K562 (cell line): ENCODE measurements around the gene GNAQ. TPM values are rescaled to one million over a fixed set of nuclear protein-coding genes. Genes with fewer than 3 reads are reported as not detected.

Experiments
- ATAC-seq: fragments of 200-7000 bp; cut with Tn5 transposase; 3 replicates; pipeline ENCODE4 v1.9.1; 2020; ENCODE audit warnings: moderate library complexity
- BruUV-seq: library from RNA; stranded (reverse); fragments of 400-500 nt; replicated peaks from 2 replicates; lab custom pipeline; 2021; lab: Mats Ljungman, UMichigan
- CTCF ChIA-PET: fragments of 300-600 bp; formaldehyde crosslinking; extraction: SDS; loops from one replicate; lab custom pipeline; 2021; ENCODE audit warnings: low intra/inter-chr PET ratio; lab: Yijun Ruan, JAX
- POLR2A ChIA-PET: fragments of 300-600, 350-650 bp; sonication (Branson Sonifier 250); formaldehyde crosslinking; extraction: SDS; loops from one replicate; lab custom pipeline; 2021; ENCODE audit warnings: antibody characterized with exemption, inconsistent platforms; lab: Yijun Ruan, JAX
- DNase-seq, 4 experiments: peaks; one replicate each; pipeline versions ENCODE4 v3.0.0 to v3.0.0-alpha.2; 2011 to 2018; ENCODE audit warnings: low spot score in 3 of 4, mixed read lengths in 3 of 4; ENCODE audit errors: extremely low read depth in 1 of 4
- FAIRE-seq: peaks from 2 replicates; lab custom pipeline; 2011; peaks lifted over from hg19 to GRCh38; lab: Jason Lieb, UNC
- H2AFZ ChIP-seq: 2 replicates; pipeline ENCODE4 v1.6.0; 2011; ENCODE audit warnings: low read depth, low read length, control low read depth, inconsistent platforms
- H3K27ac ChIP-seq: fragments of 200-600 bp; 3 replicates; pipeline ENCODE4 v1.8.0; 2011; ENCODE audit warnings: low read depth, mild to moderate bottlenecking, control low read depth, inconsistent platforms, low read length, moderate library complexity, mixed read lengths; ENCODE audit errors: extremely low read depth
- H3K27me3 ChIP-seq, 2 experiments: fragments of 300-600 bp in 1 of 2; 2 replicates in 1 of 2; 3 replicates in 1 of 2; pipeline versions ENCODE4 v1.6.0 to v1.8.0; 2011; ENCODE audit warnings: inconsistent platforms in 2 of 2, low read length in 2 of 2, mild to moderate bottlenecking in 1 of 2, mixed read lengths in 1 of 2, moderate library complexity in 1 of 2; ENCODE audit not compliant: control insufficient read depth in 2 of 2, insufficient read depth in 2 of 2
- H3K36me3 ChIP-seq: fragments of 300-600 bp; 3 replicates; pipeline ENCODE4 v1.8.0; 2011; ENCODE audit warnings: mild to moderate bottlenecking, low read length, inconsistent platforms; ENCODE audit not compliant: control insufficient read depth, insufficient read depth
- H3K4me1 ChIP-seq, 2 experiments: fragments of 200-600 bp in 1 of 2; replicated peaks in 1 of 2; 2 replicates in 1 of 2; 3 replicates in 1 of 2; pipeline versions ENCODE4 v1.5.1 to v1.8.0; 2011; ENCODE audit warnings: inconsistent platforms in 2 of 2, low read length in 2 of 2, mild to moderate bottlenecking in 1 of 2, mixed read lengths in 1 of 2, moderate library complexity in 1 of 2; ENCODE audit not compliant: control insufficient read depth in 2 of 2, insufficient read depth in 2 of 2
- H3K4me2 ChIP-seq: 2 replicates; pipeline ENCODE4 v1.6.1; 2011; ENCODE audit warnings: low read length, control low read depth, inconsistent platforms, mixed read lengths; ENCODE audit not compliant: insufficient read depth
- H3K4me3 ChIP-seq: fragments of 200-600 bp; sonication (generic), shearing (Covaris generic); 2 replicates; pipeline ENCODE4 v1.5.1; 2016; ENCODE audit warnings: control low read depth, inconsistent platforms
- H3K79me2 ChIP-seq: fragments of 200-600 bp; 3 replicates; pipeline ENCODE4 v1.8.0; 2011; ENCODE audit warnings: low read length, inconsistent platforms; ENCODE audit not compliant: control insufficient read depth, insufficient read depth
- H3K9ac ChIP-seq, 2 experiments: 2 replicates each; pipeline versions ENCODE4 v1.6.0 to v1.6.1; 2011; ENCODE audit warnings: low read depth in 2 of 2, low read length in 2 of 2, control low read depth in 1 of 2, inconsistent platforms in 1 of 2, mild to moderate bottlenecking in 1 of 2, mixed read lengths in 1 of 2; ENCODE audit not compliant: insufficient read depth in 1 of 2
- H3K9me1 ChIP-seq: one replicate; pipeline ENCODE4 v1.6.0; 2011; ENCODE audit warnings: inconsistent platforms, mild to moderate bottlenecking, low read length, moderate library complexity; ENCODE audit not compliant: control insufficient read depth, insufficient read depth
- H3K9me3 ChIP-seq: replicated peaks from 2 replicates; pipeline ENCODE4 v1.5.1; 2011; ENCODE audit warnings: low read depth, low read length, inconsistent platforms; ENCODE audit not compliant: control insufficient read depth, insufficient read depth
- H4K20me1 ChIP-seq: replicated peaks from 2 replicates; pipeline ENCODE4 v1.6.1; 2011; ENCODE audit warnings: low read length, inconsistent platforms, mixed read lengths; ENCODE audit not compliant: control insufficient read depth, insufficient read depth
- CTBP1 ChIP-seq: fragments of 450-650 bp; IDR thresholded peaks from 2 replicates; pipeline ENCODE4 v1.6.1; 2016; ENCODE audit warnings: borderline replicate concordance
- FOS ChIP-seq: IDR thresholded peaks from 3 replicates; pipeline ENCODE4 v1.6.1; 2011; ENCODE audit not compliant: insufficient read length; ENCODE audit errors: extremely low read depth
- HDGF ChIP-seq: fragments of 450-650 bp; IDR thresholded peaks from 2 replicates; pipeline ENCODE4 v1.6.1; 2016
- MBD2 ChIP-seq: sonication (generic); IDR thresholded peaks from 2 replicates; pipeline ENCODE4 v1.6.1; 2016; ENCODE audit warnings: low read depth, borderline replicate concordance
- U2AF2 ChIP-seq: fragments of 200-400 bp; formaldehyde crosslinking; optimal IDR thresholded peaks from 2 replicates; pipeline ENCODE3; 2017; ENCODE audit warnings: low read depth, mild to moderate bottlenecking, low read length
- XRCC5 ChIP-seq: fragments of 200-400 bp; formaldehyde crosslinking; IDR thresholded peaks from 2 replicates; pipeline ENCODE4 v1.6.1; 2017; ENCODE audit warnings: low read depth, mild to moderate bottlenecking, low read length
- YY1 ChIP-seq, 3 experiments: IDR thresholded peaks; 2 replicates each; pipeline ENCODE4 v1.6.1; 2011; ENCODE audit warnings: low read length in 2 of 3, mild to moderate bottlenecking in 2 of 3, moderate library complexity in 2 of 3, borderline replicate concordance in 1 of 3, control low read depth in 1 of 3, low read depth in 1 of 3; ENCODE audit not compliant: insufficient read depth in 3 of 3, insufficient replicate concordance in 2 of 3, control insufficient read depth in 1 of 3, insufficient read length in 1 of 3; ENCODE audit errors: extremely low read depth in 1 of 3
- ZC3H11A ChIP-seq: IDR thresholded peaks from 2 replicates; pipeline ENCODE4 v1.6.1; 2012; ENCODE audit warnings: low read depth, low read length, improper control_type of control experiment
- ZFP36 ChIP-seq: fragments of 150-350 bp; IDR thresholded peaks from 2 replicates; pipeline ENCODE4 v1.6.1; 2018; ENCODE audit warnings: low read length, low read depth; ENCODE audit not compliant: partially characterized antibody
- ZNF224 ChIP-seq: sonication (generic); formaldehyde crosslinking; IDR thresholded peaks from 2 replicates; pipeline ENCODE4 v1.8.0; 2022; ENCODE audit warnings: mild to moderate bottlenecking, missing genetic modification reagents
- WGBS: fragments of 100-300 bp; shearing (Covaris generic); methylation state at CpG from one replicate; pipeline ENCODE4 v1.1.6; 2016; ENCODE audit warnings: low coverage, mixed read lengths; ENCODE audit not compliant: insufficient coverage; ENCODE audit errors: missing lambda C conversion rate; 5-methylcytosine and 5-hydroxymethylcytosine counted together
- in situ Hi-C: fragments of 300-500 bp; cut with MboI; formaldehyde crosslinking; loops from 4 replicates; pipeline ENCODE4 v1.15.0; 2018; ENCODE audit warnings: inconsistent platforms, mixed read lengths
- intact Hi-C: fragments of 100-400 bp; cut with micrococcal nuclease; formaldehyde crosslinking; loops from 2 replicates; pipeline ENCODE4 v1.14.2; 2022
- polyA plus RNA-seq, 8 experiments: library from polyadenylated mRNA; depleted of rRNA in 4 of 8; stranded (reverse) in 5 of 8; unstranded in 3 of 8; fragments of >200 nt; fragmentation: Nextera tagmentation in 2 of 8; fragmentation: Illumina TruSeq in 1 of 8; extraction: Ambion mirVana in 2 of 8; extraction: Trizol in 1 of 8; gene quantifications; 2 replicates each; pipeline versions ENCODE4 v1.2.1 to v1.2.3, GENCODE V29; 2011 to 2014; ENCODE audit warnings: inconsistent platforms in 1 of 8, missing spikeins in 1 of 8
- total RNA-seq, 7 experiments: library from RNA; depleted of rRNA in 6 of 7; stranded (reverse); fragments of >200 nt in 6 of 7; fragmentation: Illumina TruSeq in 2 of 7; extraction: Trizol in 2 of 7; gene quantifications; 2 replicates each; pipeline versions ENCODE4 v1.2.1 to v1.2.3, GENCODE V29; 2011 to 2021; ENCODE audit warnings: low replicate concordance in 1 of 7
- TF ChIP-seq, protein P1 (sequence below): sonication (generic); formaldehyde crosslinking; IDR thresholded peaks from 2 replicates; pipeline ENCODE4 v1.4.0; 2020; ENCODE audit warnings: mild to moderate bottlenecking, missing genetic modification reagents
- TF ChIP-seq, protein P2 (sequence below): fragments of 450-650 bp; IDR thresholded peaks from 2 replicates; pipeline ENCODE4 v1.6.1; 2017; ENCODE audit warnings: antibody characterized with exemption, mild to moderate bottlenecking

GNAQ gene
- total and polyA plus RNA-seq, 9 of the 15 experiments (the other 6 are each of a cell fraction or from before 2014, with no cell fraction given): 4.8 to 27.9 (median 17.5) TPM

GRCh38 chr9:77714077-77714549 lies 317.5 kb downstream of the GNAQ start:
- FAIRE-seq (no peak), ATAC-seq (no peak), DNase-seq (no peak)
- Histone ChIP-seq H3K79me2 (no peaks in the 10 kb centered on the region), H3K9ac (no peak overlapping the region), H3K4me3 (no peak overlapping the region), H3K4me1 (no peaks in the 10 kb centered on the region; a peak in 1 of 5 replicates), H3K27ac (no peak overlapping the region), H4K20me1 (no peaks in the 10 kb centered on the region), H3K36me3 (no peaks in the 10 kb centered on the region), H3K9me3 (no peaks in the 10 kb centered on the region), H3K27me3 (no peaks in the 10 kb centered on the region), H3K4me2 (no peak overlapping the region), H3K9me1 (no peaks in the 10 kb centered on the region), H2AFZ (no peak overlapping the region)
- in situ Hi-C loops: no loop called here
- TF ChIP-seq ZFP36 (no peak), ZC3H11A (no peak), HDGF (no peak), XRCC5 (no peak), YY1 (IDR thresholded peaks at IDR 0.05; ENCODE audit: borderline replicate concordance in 1 of 3, control insufficient read depth in 1 of 3, extremely low read depth in 1 of 3, insufficient read depth in 3 of 3, insufficient read length in 1 of 3, insufficient replicate concordance in 2 of 3, low read depth in 1 of 3, low read length in 2 of 3) (no peak), MBD2 (no peak), FOS (no peak), ZNF224 (CRISPR knock-in tag) (no peak), CTBP1 (no peak), U2AF2 (no peak)
- TF ChIP-seq, protein P1, sequence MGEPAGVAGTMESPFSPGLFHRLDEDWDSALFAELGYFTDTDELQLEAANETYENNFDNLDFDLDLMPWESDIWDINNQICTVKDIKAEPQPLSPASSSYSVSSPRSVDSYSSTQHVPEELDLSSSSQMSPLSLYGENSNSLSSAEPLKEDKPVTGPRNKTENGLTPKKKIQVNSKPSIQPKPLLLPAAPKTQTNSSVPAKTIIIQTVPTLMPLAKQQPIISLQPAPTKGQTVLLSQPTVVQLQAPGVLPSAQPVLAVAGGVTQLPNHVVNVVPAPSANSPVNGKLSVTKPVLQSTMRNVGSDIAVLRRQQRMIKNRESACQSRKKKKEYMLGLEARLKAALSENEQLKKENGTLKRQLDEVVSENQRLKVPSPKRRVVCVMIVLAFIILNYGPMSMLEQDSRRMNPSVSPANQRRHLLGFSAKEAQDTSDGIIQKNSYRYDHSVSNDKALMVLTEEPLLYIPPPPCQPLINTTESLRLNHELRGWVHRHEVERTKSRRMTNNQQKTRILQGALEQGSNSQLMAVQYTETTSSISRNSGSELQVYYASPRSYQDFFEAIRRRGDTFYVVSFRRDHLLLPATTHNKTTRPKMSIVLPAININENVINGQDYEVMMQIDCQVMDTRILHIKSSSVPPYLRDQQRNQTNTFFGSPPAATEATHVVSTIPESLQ (CRISPR knock-in tag): no peak
- TF ChIP-seq, protein P2, sequence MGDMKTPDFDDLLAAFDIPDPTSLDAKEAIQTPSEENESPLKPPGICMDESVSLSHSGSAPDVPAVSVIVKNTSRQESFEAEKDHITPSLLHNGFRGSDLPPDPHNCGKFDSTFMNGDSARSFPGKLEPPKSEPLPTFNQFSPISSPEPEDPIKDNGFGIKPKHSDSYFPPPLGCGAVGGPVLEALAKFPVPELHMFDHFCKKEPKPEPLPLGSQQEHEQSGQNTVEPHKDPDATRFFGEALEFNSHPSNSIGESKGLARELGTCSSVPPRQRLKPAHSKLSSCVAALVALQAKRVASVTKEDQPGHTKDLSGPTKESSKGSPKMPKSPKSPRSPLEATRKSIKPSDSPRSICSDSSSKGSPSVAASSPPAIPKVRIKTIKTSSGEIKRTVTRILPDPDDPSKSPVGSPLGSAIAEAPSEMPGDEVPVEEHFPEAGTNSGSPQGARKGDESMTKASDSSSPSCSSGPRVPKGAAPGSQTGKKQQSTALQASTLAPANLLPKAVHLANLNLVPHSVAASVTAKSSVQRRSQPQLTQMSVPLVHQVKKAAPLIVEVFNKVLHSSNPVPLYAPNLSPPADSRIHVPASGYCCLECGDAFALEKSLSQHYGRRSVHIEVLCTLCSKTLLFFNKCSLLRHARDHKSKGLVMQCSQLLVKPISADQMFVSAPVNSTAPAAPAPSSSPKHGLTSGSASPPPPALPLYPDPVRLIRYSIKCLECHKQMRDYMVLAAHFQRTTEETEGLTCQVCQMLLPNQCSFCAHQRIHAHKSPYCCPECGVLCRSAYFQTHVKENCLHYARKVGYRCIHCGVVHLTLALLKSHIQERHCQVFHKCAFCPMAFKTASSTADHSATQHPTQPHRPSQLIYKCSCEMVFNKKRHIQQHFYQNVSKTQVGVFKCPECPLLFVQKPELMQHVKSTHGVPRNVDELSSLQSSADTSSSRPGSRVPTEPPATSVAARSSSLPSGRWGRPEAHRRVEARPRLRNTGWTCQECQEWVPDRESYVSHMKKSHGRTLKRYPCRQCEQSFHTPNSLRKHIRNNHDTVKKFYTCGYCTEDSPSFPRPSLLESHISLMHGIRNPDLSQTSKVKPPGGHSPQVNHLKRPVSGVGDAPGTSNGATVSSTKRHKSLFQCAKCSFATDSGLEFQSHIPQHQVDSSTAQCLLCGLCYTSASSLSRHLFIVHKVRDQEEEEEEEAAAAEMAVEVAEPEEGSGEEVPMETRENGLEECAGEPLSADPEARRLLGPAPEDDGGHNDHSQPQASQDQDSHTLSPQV: no peak
- 52% methylated on average over 3 of the region's 4 CpGs for WGBS
- intact Hi-C loops: no loop called here
- ChIA-PET POLR2A (no interaction called here), CTCF (no interaction called here)
- no TSS peak for BruUV-seq
